NT2/D1 (cell line): ENCODE results near the gene RAB5IF.

ENCODE experiments used
- YY1 ChIP-seq: IDR thresholded peaks from 2 replicates; pipeline ENCODE4 v1.6.1; 2011; ENCODE audit not compliant: insufficient read length, insufficient read depth
- ZNF274 ChIP-seq: IDR thresholded peaks from 2 replicates; pipeline ENCODE4 v1.6.1; 2011; ENCODE audit warnings: mild to moderate bottlenecking, low read depth, low read length

- TF ChIP-seq ZNF274: no peak
- no peak for TF ChIP-seq YY1
Measured at GRCh38 chr20:36607586-36608387, 2.2 kb downstream of the RAB5IF start.
